H1 (cell line): ENCODE results near the gene PGLYRP2. TPM values are rescaled to one million over a fixed set of nuclear protein-coding genes. Genes with fewer than 3 reads are reported as not detected.

Experiments used
- BACH1 ChIP-seq: IDR thresholded peaks from 2 replicates; pipeline ENCODE4 v1.6.1; 2012; ENCODE audit warnings: low read length, improper control_type of control experiment
- BRCA1 ChIP-seq: IDR thresholded peaks from 2 replicates; pipeline ENCODE4 v1.6.1; 2012; ENCODE audit warnings: low read depth, low read length, improper control_type of control experiment
- CHD2 ChIP-seq: IDR thresholded peaks from 2 replicates; pipeline ENCODE4 v1.6.1; 2012; ENCODE audit warnings: low read length, improper control_type of control experiment
- CTBP2 ChIP-seq: IDR thresholded peaks from 2 replicates; pipeline ENCODE4 v1.7.0; 2011; ENCODE audit warnings: borderline replicate concordance, mild to moderate bottlenecking, moderate library complexity, mixed read lengths, low read length; ENCODE audit not compliant: insufficient read depth, insufficient read length
- GABPA ChIP-seq: IDR thresholded peaks from 2 replicates; pipeline ENCODE4 v1.6.1; 2011; ENCODE audit warnings: mild to moderate bottlenecking, low read length, moderate library complexity, borderline replicate concordance; ENCODE audit not compliant: insufficient read depth
- KDM1A ChIP-seq: fragments of 200-600, 300-600 bp; sonication (generic); IDR thresholded peaks from 2 replicates; pipeline ENCODE4 v1.7.1; 2016; ENCODE audit warnings: mild to moderate bottlenecking, low read length, borderline replicate concordance
- POLR2AphosphoS5 ChIP-seq: IDR thresholded peaks from 2 replicates; pipeline ENCODE4 v1.6.1; 2011; ENCODE audit warnings: low read depth, low read length
- POU5F1 ChIP-seq: IDR thresholded peaks from 2 replicates; pipeline ENCODE4 v1.6.1; 2011; ENCODE audit warnings: low read depth, mild to moderate bottlenecking, low read length, moderate library complexity
- RNF2 ChIP-seq: fragments of 200-900, 300-1000 bp; sonication (generic); IDR thresholded peaks from 2 replicates; pipeline ENCODE4 v1.7.1; 2016; ENCODE audit warnings: borderline replicate concordance, low read depth, mild to moderate bottlenecking, antibody characterized with exemption, low read length; ENCODE audit not compliant: poor library complexity, severe bottlenecking; ENCODE audit errors: missing control alignments
- RXRA ChIP-seq: IDR thresholded peaks from 2 replicates; pipeline ENCODE4 v1.6.1; 2011; ENCODE audit warnings: low read depth, mild to moderate bottlenecking, low read length, moderate library complexity; ENCODE audit not compliant: insufficient read depth
- SAP30 ChIP-seq: fragments of 300-600 bp; sonication (generic); IDR thresholded peaks from 2 replicates; pipeline ENCODE4 v1.7.1; 2012; ENCODE audit warnings: low read length, moderate library complexity, mild to moderate bottlenecking, inconsistent platforms; ENCODE audit not compliant: insufficient read depth, insufficient replicate concordance
- SIN3A ChIP-seq, 2 experiments: IDR thresholded peaks in 1 of 2; conservative IDR thresholded peaks in 1 of 2; 2 replicates each; pipeline ENCODE4 v1.6.1; 2011 to 2012; ENCODE audit warnings: low read length in 2 of 2, improper control_type of control experiment in 1 of 2, low read depth in 1 of 2, mild to moderate bottlenecking in 1 of 2
- SIRT6 ChIP-seq: IDR thresholded peaks from one replicate; pipeline ENCODE4 v1.7.1; 2012; ENCODE audit warnings: low read length, inconsistent platforms
- TAF1 ChIP-seq: IDR thresholded peaks from 2 replicates; pipeline ENCODE4 v1.6.1; 2011; ENCODE audit warnings: mild to moderate bottlenecking, low read depth, low read length
- TCF12 ChIP-seq: IDR thresholded peaks from 2 replicates; pipeline ENCODE4 v1.6.1; 2011; ENCODE audit warnings: low read depth, mild to moderate bottlenecking, low read length
- polyA plus RNA-seq, 7 experiments: library from polyadenylated mRNA; depleted of rRNA in 3 of 7; stranded (reverse) in 5 of 7; unstranded in 2 of 7; fragments of >200 nt in 5 of 7; fragments of 200-250 nt in 2 of 7; gene quantifications; 1 replicate in 5 of 7; 2 replicates in 1 of 7; 4 replicates in 1 of 7; pipeline versions ENCODE4 v1.2.1 to v1.2.3, GENCODE V29; 2011 to 2013; ENCODE audit warnings: missing spikeins in 2 of 7, mixed read lengths in 2 of 7
- total RNA-seq: library from RNA; stranded (reverse); fragmentation: NEBNext Ultra II Directional; extraction: Animal tissue kit (Norgen Biotek cat#: 25700); gene quantifications from 2 replicates; pipeline ENCODE4 v1.2.1, GENCODE V29; 2021
- TF ChIP-seq, protein P1 (sequence below), 3 experiments: IDR thresholded peaks; 1 replicate in 2 of 3; 2 replicates in 1 of 3; pipeline versions ENCODE4 v1.5.1 to v1.6.1; 2011; ENCODE audit warnings: low read length in 3 of 3, mild to moderate bottlenecking in 3 of 3, inconsistent platforms in 2 of 3, low read depth in 1 of 3, moderate library complexity in 1 of 3; ENCODE audit not compliant: insufficient read depth in 1 of 3; ENCODE audit errors: control extremely low read depth in 1 of 3
- TF ChIP-seq, protein P2 (sequence below): IDR thresholded peaks from 2 replicates; pipeline ENCODE4 v1.6.1; 2012; ENCODE audit warnings: inconsistent platforms
- TF ChIP-seq, protein P3 (sequence below): IDR thresholded peaks from 2 replicates; pipeline ENCODE4 v1.6.1; 2011; ENCODE audit warnings: low read length, improper control_type of control experiment

The PGLYRP2 gene
- total and polyA plus RNA-seq, 2 of the 8 experiments (the other 6 are each of a cell fraction or from before 2014, with no cell fraction given): not detected

DNA sequence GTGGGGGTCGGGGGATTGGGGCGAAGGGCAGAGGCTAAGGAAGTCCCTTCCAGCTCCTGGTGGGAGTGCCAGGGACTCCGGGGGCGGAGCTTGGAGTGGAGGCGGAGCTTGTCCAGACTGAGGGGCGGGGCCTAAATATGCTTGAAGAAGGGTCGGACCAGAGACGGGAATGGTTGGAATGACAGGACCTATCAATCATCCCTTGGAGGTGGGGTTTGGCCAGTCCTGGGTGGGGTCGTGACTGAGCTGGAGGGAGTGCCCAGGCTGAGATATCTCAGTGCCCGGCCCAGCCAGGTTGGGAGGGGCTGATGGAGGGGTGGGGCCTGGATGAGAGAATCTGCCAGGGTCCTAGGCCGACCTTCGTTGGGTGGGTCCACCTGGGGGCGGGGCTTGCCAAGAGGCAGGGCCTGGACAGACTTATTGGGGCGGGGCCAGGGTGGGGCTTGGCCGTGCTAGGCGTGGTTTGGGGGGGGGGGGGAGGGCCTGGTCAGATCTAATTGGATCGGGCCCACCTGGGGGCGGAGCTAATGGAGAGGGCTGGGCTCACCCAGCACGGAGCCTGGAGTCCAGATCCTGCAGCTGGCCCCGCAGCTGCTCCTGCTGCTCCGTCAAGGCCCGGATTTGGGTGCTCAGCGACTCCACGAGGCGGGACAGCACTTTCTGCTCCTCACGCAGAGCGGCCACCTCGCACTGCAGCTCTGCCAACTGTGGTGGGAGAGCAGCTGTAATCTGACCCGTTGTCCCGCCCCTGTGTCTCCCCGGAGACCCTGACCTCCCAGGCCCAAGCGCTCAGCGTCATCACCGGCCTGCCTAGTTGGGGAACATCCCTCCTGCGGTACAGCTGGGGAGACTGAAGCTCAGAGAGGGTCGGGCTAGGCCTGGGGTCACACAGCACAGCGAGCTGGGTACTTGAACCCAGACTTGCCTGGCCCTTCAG, 26.9 kb downstream of the PGLYRP2 start (continued):
- TF ChIP-seq CHD2: no peak
- no peak for TF ChIP-seq BACH1
- no peak for TF ChIP-seq RNF2
- no peak for TF ChIP-seq SIRT6
- TF ChIP-seq TAF1: peak; percentile 58; the same call in 1 of the 2 replicates
- no peak for TF ChIP-seq POLR2AphosphoS5
- TF ChIP-seq SAP30: peak; percentile 28
- no peak for TF ChIP-seq CTBP2
- TF ChIP-seq TCF12: no peak
- no peak for TF ChIP-seq GABPA
- no peak for TF ChIP-seq BRCA1
- TF ChIP-seq, protein P1, sequence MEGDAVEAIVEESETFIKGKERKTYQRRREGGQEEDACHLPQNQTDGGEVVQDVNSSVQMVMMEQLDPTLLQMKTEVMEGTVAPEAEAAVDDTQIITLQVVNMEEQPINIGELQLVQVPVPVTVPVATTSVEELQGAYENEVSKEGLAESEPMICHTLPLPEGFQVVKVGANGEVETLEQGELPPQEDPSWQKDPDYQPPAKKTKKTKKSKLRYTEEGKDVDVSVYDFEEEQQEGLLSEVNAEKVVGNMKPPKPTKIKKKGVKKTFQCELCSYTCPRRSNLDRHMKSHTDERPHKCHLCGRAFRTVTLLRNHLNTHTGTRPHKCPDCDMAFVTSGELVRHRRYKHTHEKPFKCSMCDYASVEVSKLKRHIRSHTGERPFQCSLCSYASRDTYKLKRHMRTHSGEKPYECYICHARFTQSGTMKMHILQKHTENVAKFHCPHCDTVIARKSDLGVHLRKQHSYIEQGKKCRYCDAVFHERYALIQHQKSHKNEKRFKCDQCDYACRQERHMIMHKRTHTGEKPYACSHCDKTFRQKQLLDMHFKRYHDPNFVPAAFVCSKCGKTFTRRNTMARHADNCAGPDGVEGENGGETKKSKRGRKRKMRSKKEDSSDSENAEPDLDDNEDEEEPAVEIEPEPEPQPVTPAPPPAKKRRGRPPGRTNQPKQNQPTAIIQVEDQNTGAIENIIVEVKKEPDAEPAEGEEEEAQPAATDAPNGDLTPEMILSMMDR (IDR thresholded peaks at IDR 0.05; ENCODE audit: control extremely low read depth in 1 of 3, insufficient read depth in 1 of 3, low read depth in 1 of 3, low read length in 3 of 3): no peak
- TF ChIP-seq RXRA: no peak
- TF ChIP-seq, protein P2, sequence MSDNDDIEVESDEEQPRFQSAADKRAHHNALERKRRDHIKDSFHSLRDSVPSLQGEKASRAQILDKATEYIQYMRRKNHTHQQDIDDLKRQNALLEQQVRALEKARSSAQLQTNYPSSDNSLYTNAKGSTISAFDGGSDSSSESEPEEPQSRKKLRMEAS: peak; percentile 47; the same call in 1 of the 2 replicates
- TF ChIP-seq KDM1A: peak; percentile 94
- TF ChIP-seq, protein P3, sequence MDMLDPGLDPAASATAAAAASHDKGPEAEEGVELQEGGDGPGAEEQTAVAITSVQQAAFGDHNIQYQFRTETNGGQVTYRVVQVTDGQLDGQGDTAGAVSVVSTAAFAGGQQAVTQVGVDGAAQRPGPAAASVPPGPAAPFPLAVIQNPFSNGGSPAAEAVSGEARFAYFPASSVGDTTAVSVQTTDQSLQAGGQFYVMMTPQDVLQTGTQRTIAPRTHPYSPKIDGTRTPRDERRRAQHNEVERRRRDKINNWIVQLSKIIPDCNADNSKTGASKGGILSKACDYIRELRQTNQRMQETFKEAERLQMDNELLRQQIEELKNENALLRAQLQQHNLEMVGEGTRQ: 0 out of 2 replicates have a peak, but pooled peaks have one; percentile 12
- 0 out of 4 replicates have a peak, but pooled peaks of 1 of the 2 experiments have one; percentile 28 for TF ChIP-seq SIN3A (conservative IDR thresholded peaks at IDR 0.05 in 1 of 2, IDR thresholded peaks at IDR 0.05 in 1 of 2; ENCODE audit: low read depth in 1 of 2, low read length in 2 of 2)
- TF ChIP-seq POU5F1: no peak
